ENCODE measurements around the gene ABL2. TPM values are rescaled to one million over a fixed set of nuclear protein-coding genes. Genes with fewer than 3 reads are reported as not detected.

The ABL2 gene
- total RNA-seq, 2 experiments from 2014 or later, result 6.6 to 8.4 TPM

- ATAC-seq, result peak; percentile 16
- H3K27me3 Mint-ChIP-seq, result no peaks in the 10 kb centered on the region
Observed at GRCh38 chr1:179169616-179170467, 59.6 kb downstream of the ABL2 start.

GRCh38 chr1:179168536-179168935 lies 60.9 kb downstream of the ABL2 start:
- Mint-ChIP-seq H3K36me3 (ENCODE audit: low read depth) (peaks cover 3% of the 10 kb centered on the region), H3K27me3 (no peaks in the 10 kb centered on the region), H3K27ac (no peak overlapping the region), H3K4me3 (no peak overlapping the region), H3K4me1 (peaks cover 19% of the 10 kb centered on the region), H3K9me3 (ENCODE audit: low read depth) (no peaks in the 10 kb centered on the region)
- CTCF ChIA-PET, result no interaction called here
- intact Hi-C loops (cut with DNase I, micrococcal nuclease), result no loop called here
- no peak for DNase-seq
- ATAC-seq, result no peak
- POLR2A ChIA-PET, result no interaction called here

More at GRCh38 chr1:179169616-179170467, 59.6 kb downstream of the ABL2 start:
- H3K27ac Mint-ChIP-seq, result no peak overlapping the region
- no peak overlapping the region for H3K4me3 Mint-ChIP-seq
- no peak for DNase-seq
- peaks cover 16% of the 10 kb centered on the region for H3K4me1 Mint-ChIP-seq
- ChIA-PET POLR2A (no interaction called here), CTCF (interaction anchor here (2.0 kb wide), 1 partner anchor 12 kb away, joined by 6 read pairs; no protein-coding TSS in a partner anchor)
- intact Hi-C loops (cut with DNase I, micrococcal nuclease), result no loop called here
- no peaks in the 10 kb centered on the region for H3K9me3 Mint-ChIP-seq (ENCODE audit: low read depth)
- H3K36me3 Mint-ChIP-seq (ENCODE audit: low read depth), result peaks cover 2% of the 10 kb centered on the region

DNA sequence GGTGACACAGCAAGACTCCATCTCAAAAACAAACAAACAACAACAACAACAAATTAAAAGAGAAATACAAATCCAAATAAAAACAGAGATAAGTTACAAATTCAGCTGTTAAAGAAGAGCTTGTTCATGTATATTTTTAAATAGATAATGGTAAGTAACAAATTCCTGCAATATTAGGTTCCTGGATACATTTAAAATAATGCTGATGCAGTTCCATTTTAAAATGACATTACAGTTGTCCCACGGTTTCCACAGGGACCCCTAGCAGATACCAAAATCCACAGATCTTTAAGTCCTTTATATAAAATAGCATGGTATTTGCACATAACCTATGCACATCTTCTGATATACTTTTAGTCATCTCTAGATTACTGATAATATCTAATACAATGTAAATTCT lies 61.5 kb downstream of the ABL2 start:
- Mint-ChIP-seq H3K4me3 (no peak overlapping the region), H3K36me3 (ENCODE audit: low read depth) (peaks cover 3% of the 10 kb centered on the region), H3K27me3 (no peaks in the 10 kb centered on the region), H3K27ac (no peak overlapping the region), H3K4me1 (peaks cover 19% of the 10 kb centered on the region), H3K9me3 (ENCODE audit: low read depth) (no peaks in the 10 kb centered on the region)
- DNase-seq (no peak), ATAC-seq (no peak)
- ChIA-PET POLR2A (no interaction called here), CTCF (interaction anchor here (0.7 kb wide), 1 partner anchor 42 kb away, joined by 3 read pairs; no protein-coding TSS in a partner anchor)
- intact Hi-C loops (cut with DNase I, micrococcal nuclease), result no loop called here

DNA sequence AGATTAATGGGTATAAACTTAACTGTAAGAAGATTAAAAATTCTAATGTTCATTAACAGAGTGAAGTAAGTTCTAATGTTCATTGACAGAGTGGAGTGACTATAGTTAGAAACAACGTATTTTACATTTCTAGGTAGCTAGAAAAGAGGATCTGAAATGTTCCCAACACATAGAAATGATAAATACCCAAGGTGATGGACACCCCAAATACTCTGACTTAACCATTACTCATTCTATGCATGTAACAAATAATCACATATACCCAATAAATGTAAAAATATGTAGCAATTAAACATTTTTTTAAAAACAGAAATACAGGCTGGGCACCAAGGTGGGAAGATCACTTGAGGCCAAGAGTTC lies 62.1 kb downstream of the ABL2 start:
- Mint-ChIP-seq H3K36me3 (ENCODE audit: low read depth) (peaks cover 3% of the 10 kb centered on the region), H3K27ac (no peak overlapping the region), H3K9me3 (ENCODE audit: low read depth) (no peaks in the 10 kb centered on the region), H3K27me3 (no peaks in the 10 kb centered on the region), H3K4me1 (peaks cover 20% of the 10 kb centered on the region), H3K4me3 (no peak overlapping the region)
- DNase-seq (no peak), ATAC-seq (no peak)
- POLR2A ChIA-PET, result no interaction called here
- intact Hi-C loops (cut with DNase I, micrococcal nuclease), result no loop called here
- CTCF ChIA-PET, result no interaction called here

- Mint-ChIP-seq H3K4me1 (peaks cover 22% of the 10 kb centered on the region), H3K27me3 (no peaks in the 10 kb centered on the region), H3K27ac (no peak overlapping the region), H3K9me3 (ENCODE audit: low read depth) (no peaks in the 10 kb centered on the region), H3K4me3 (no peak overlapping the region), H3K36me3 (ENCODE audit: low read depth) (peaks cover 3% of the 10 kb centered on the region)
- ChIA-PET POLR2A (no interaction called here), CTCF (no interaction called here)
- intact Hi-C loops (cut with DNase I, micrococcal nuclease), result no loop called here
- no peak for ATAC-seq
- no peak for DNase-seq
Observed at GRCh38 chr1:179166663-179167417, 62.6 kb downstream of the ABL2 start.

DNA sequence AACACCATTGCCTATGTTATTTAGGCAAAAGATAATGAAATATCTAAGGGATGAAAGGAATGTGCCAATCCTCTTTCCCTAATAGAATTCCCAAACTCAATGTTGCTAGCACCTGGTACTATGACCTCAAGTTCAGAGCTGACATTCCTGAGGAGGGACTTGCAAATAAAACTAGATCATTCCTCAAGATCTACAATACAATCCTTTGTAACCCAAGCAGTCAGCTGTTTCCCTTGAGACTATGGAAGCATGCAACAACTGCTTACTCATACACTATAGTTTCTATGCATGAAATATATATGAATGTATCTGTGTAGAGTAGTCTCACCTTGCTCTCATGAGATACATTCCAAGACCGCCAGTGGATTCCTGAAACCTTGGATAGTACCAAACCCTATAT lies 65.0 kb downstream of the ABL2 start:
- peaks cover 2% of the 10 kb centered on the region for H3K36me3 Mint-ChIP-seq (ENCODE audit: low read depth)
- no peak for DNase-seq
- intact Hi-C loops (cut with DNase I, micrococcal nuclease), result no loop called here
- no peaks in the 10 kb centered on the region for H3K9me3 Mint-ChIP-seq (ENCODE audit: low read depth)
- H3K27ac Mint-ChIP-seq, result no peak overlapping the region
- no peaks in the 10 kb centered on the region for H3K27me3 Mint-ChIP-seq
- CTCF ChIA-PET, result interaction anchor here (1.3 kb wide), 1 partner anchor 12 kb away, joined by 3 read pairs; no protein-coding TSS in a partner anchor
- POLR2A ChIA-PET, result no interaction called here
- no peak for ATAC-seq
- H3K4me1 Mint-ChIP-seq, result peaks cover 14% of the 10 kb centered on the region
- H3K4me3 Mint-ChIP-seq, result no peak overlapping the region

DNA sequence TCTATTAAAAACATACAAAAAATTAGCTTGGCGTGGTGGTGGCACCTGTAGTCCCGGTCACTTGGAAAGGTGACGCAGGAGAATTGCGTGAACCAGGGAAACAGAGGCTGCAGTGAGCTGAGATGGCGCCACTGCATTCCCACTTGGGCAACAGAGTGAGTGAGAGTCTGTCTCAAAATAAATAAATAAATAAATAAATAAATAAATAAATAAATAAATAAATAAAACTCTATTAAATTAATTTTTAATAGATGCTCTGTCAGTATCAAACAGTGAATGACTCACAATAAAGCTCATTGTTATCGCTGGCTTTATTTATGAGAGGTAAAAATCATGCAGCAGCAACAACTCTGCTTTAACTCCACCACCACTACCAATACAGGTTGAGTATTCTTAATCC lies 72.8 kb downstream of the ABL2 start:
- ChIA-PET CTCF (interaction anchor here (0.6 to 2.0 kb wide), 5 partner anchors 25 to 54 kb away, joined by 3 to 5 read pairs (median 3); no protein-coding TSS in a partner anchor), POLR2A (no interaction called here)
- H3K4me1 Mint-ChIP-seq, result peaks cover 17% of the 10 kb centered on the region
- no peaks in the 10 kb centered on the region for H3K9me3 Mint-ChIP-seq (ENCODE audit: low read depth)
- no peak for DNase-seq
- H3K4me3 Mint-ChIP-seq, result no peak overlapping the region
- no peaks in the 10 kb centered on the region for H3K27me3 Mint-ChIP-seq
- peaks cover 3% of the 10 kb centered on the region for H3K36me3 Mint-ChIP-seq (ENCODE audit: low read depth)
- ATAC-seq, result no peak
- H3K27ac Mint-ChIP-seq, result no peak overlapping the region
- intact Hi-C loops (cut with DNase I, micrococcal nuclease), result no loop called here

DNA sequence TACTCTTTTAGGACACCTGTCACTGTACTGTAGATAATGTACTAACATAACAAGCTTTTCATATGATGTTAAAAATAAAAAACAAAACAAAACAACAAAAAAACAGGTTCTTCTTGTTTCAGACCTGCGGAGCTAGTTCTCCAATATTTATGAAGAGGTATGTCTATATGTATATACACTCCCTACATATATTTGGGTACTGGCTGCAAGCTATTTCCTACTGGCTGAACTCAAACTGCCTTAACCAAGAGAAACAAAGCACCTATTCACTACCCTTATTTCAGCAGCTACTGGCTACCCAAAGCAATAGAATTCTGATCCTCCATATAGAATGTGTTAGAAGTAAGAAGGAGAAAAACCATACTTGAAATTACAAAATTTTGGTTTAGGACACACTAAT lies 73.5 kb downstream of the ABL2 start:
- intact Hi-C loops (cut with DNase I, micrococcal nuclease), result no loop called here
- no peak for DNase-seq
- peaks cover 3% of the 10 kb centered on the region for H3K36me3 Mint-ChIP-seq (ENCODE audit: low read depth)
- CTCF ChIA-PET, result interaction anchor here (1.0 to 2.0 kb wide), 5 partner anchors 16 to 53 kb away, joined by 3 to 5 read pairs (median 4); no protein-coding TSS in a partner anchor
- H3K9me3 Mint-ChIP-seq (ENCODE audit: low read depth), result no peaks in the 10 kb centered on the region
- POLR2A ChIA-PET, result interaction anchor here (0.6 kb wide), 1 partner anchor 94 kb away, joined by 6 read pairs; no protein-coding TSS in a partner anchor
- no peak overlapping the region for H3K27ac Mint-ChIP-seq
- no peaks in the 10 kb centered on the region for H3K27me3 Mint-ChIP-seq
- no peak overlapping the region for H3K4me3 Mint-ChIP-seq
- no peak for ATAC-seq
- H3K4me1 Mint-ChIP-seq, result peaks cover 18% of the 10 kb centered on the region

DNA sequence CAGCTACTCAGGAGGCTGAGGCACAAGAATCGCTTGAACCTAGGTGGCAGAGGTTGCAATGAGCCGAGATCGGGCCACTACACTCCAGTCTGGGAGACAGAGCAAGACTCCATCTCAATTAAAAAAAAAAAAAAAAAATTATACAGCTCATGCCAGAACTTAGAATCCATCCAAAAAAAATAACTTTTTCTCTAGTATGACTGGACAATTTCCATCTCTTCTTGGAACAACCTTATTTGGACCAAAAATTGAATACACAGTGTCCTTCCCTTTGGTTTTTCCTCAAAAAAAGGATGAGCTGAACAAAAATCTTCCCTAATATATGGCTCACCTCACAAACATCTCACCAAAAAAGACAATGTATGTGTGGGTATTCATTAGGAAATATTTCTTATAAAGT lies 73.9 kb downstream of the ABL2 start:
- H3K4me3 Mint-ChIP-seq, result no peak overlapping the region
- H3K9me3 Mint-ChIP-seq (ENCODE audit: low read depth), result no peaks in the 10 kb centered on the region
- intact Hi-C loops (cut with DNase I, micrococcal nuclease), result no loop called here
- peaks cover 3% of the 10 kb centered on the region for H3K36me3 Mint-ChIP-seq (ENCODE audit: low read depth)
- no peak for DNase-seq
- no peak overlapping the region for H3K27ac Mint-ChIP-seq
- ChIA-PET POLR2A (interaction anchor here (0.6 kb wide), 1 partner anchor 95 kb away, joined by 6 read pairs; no protein-coding TSS in a partner anchor), CTCF (interaction anchor here (1.0 to 2.0 kb wide), 5 partner anchors 16 to 53 kb away, joined by 3 to 5 read pairs (median 4); no protein-coding TSS in a partner anchor)
- no peak for ATAC-seq
- no peaks in the 10 kb centered on the region for H3K27me3 Mint-ChIP-seq
- peaks cover 18% of the 10 kb centered on the region for H3K4me1 Mint-ChIP-seq

DNA sequence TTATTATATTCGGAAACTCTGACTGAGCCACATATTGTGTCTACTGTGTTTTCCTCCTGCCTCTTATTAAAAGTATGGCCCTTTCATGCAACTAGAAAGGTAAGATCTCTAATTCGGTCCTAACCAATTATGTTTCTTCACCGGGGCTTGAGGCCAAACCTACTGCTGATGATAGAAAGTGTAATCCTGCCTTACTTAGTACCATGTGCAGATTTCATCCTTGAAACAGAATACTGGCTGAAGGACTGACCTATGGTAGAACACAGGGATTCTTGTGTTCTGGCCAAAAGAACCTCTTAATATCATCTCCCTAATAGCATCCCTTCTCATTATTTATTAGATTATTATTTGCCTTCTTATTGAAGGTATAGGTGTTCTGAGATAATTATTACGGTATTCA lies 75.0 kb downstream of the ABL2 start:
- DNase-seq (no peak), ATAC-seq (no peak)
- CTCF ChIA-PET, result no interaction called here
- H3K36me3 Mint-ChIP-seq (ENCODE audit: low read depth), result peaks cover 7% of the 10 kb centered on the region
- peaks cover 18% of the 10 kb centered on the region for H3K4me1 Mint-ChIP-seq
- no peak overlapping the region for H3K27ac Mint-ChIP-seq
- H3K9me3 Mint-ChIP-seq (ENCODE audit: low read depth), result no peaks in the 10 kb centered on the region
- intact Hi-C loops (cut with DNase I, micrococcal nuclease), result no loop called here
- no peaks in the 10 kb centered on the region for H3K27me3 Mint-ChIP-seq
- H3K4me3 Mint-ChIP-seq, result no peak overlapping the region
- POLR2A ChIA-PET, result interaction anchor here (0.7 kb wide), 1 partner anchor 623 kb away, joined by 3 read pairs; no protein-coding TSS in a partner anchor

DNA sequence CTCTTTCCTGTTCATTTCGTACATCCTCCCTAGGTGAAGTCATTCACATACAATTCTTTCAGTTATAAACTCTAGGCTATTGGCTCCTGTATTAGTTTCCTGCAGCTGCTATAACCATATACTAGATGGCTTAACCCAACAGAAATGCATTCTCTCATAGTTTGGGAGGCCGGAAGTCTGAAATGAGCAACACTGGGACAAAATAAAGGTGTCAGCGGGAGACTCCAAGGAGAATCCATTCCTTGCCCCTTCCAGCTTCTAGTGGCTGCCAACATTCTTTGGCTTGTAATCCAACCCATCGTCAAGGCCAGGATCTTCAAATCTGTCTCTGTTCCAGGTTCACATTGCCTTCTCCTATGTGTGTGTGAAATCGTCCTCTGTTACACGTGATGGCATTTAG lies 76.3 kb downstream of the ABL2 start:
- intact Hi-C loops (cut with DNase I, micrococcal nuclease), result no loop called here
- Mint-ChIP-seq H3K36me3 (ENCODE audit: low read depth) (peaks cover 12% of the 10 kb centered on the region), H3K4me3 (no peak overlapping the region), H3K27ac (no peak overlapping the region), H3K9me3 (ENCODE audit: low read depth) (no peaks in the 10 kb centered on the region), H3K27me3 (no peaks in the 10 kb centered on the region), H3K4me1 (peaks cover 18% of the 10 kb centered on the region)
- no peak for ATAC-seq
- ChIA-PET CTCF (no interaction called here), POLR2A (no interaction called here)
- no peak for DNase-seq

All from activated CD4-positive, alpha-beta T cell treated with anti-CD3 and anti-CD28 coated beads for 36 hours (primary cell).